CD14-positive monocyte (primary cell): ENCODE measurements around the gene CDH4. TPM values are rescaled to one million over a fixed set of nuclear protein-coding genes. Genes with fewer than 3 reads are reported as not detected.

Experiments used
- DNase-seq, 3 donors: peaks; one replicate each; pipeline ENCODE4 v3.0.0-alpha.2; 2011 to 2022
- H2AFZ ChIP-seq: 2 replicates; pipeline ENCODE4 v1.6.0; 2012; ENCODE audit warnings: mild to moderate bottlenecking, low read depth, low read length, inconsistent platforms; ENCODE audit not compliant: insufficient read depth, poor library complexity, severe bottlenecking
- H3K27ac ChIP-seq, 2 donors: 1 replicate in 1 of 2; 2 replicates in 1 of 2; pipeline ENCODE4 v1.5.1; 2012 to 2013; ENCODE audit warnings: low read length in 2 of 2, control low read depth in 1 of 2, inconsistent platforms in 1 of 2, low read depth in 1 of 2, mild to moderate bottlenecking in 1 of 2
- H3K27me3 ChIP-seq, 2 donors: one replicate each; pipeline versions ENCODE4 v1.6.0 to v1.6.1; 2011 to 2013; ENCODE audit warnings: low read length in 2 of 2; ENCODE audit not compliant: control insufficient read depth in 2 of 2, insufficient read depth in 2 of 2
- H3K36me3 ChIP-seq, 2 donors: replicated peaks in 1 of 2; 1 replicate in 1 of 2; 2 replicates in 1 of 2; pipeline versions ENCODE4 v1.5.1 to v1.6.1; 2012 to 2013; ENCODE audit warnings: low read length in 2 of 2, control low read depth in 1 of 2, inconsistent platforms in 1 of 2, mild to moderate bottlenecking in 1 of 2; ENCODE audit not compliant: insufficient read depth in 2 of 2, control insufficient read depth in 1 of 2
- H3K4me1 ChIP-seq, 2 donors: 1 replicate in 1 of 2; 2 replicates in 1 of 2; pipeline versions ENCODE4 v1.5.1 to v1.6.1; 2012 to 2013; ENCODE audit warnings: low read length in 2 of 2, control low read depth in 1 of 2, inconsistent platforms in 1 of 2, mild to moderate bottlenecking in 1 of 2, moderate library complexity in 1 of 2; ENCODE audit not compliant: insufficient read depth in 2 of 2, control insufficient read depth in 1 of 2
- H3K4me2 ChIP-seq: replicated peaks from 2 replicates; pipeline ENCODE3; 2012; ENCODE audit warnings: low read length, moderate library complexity, mild to moderate bottlenecking; ENCODE audit not compliant: poor library complexity, severe bottlenecking; ENCODE audit errors: extremely low read depth
- H3K4me3 ChIP-seq, 3 experiments: fragments of 200-600 bp in 1 of 3; sonication (generic) in 1 of 3; replicated peaks in 1 of 3; 1 replicate in 2 of 3; 2 replicates in 1 of 3; pipeline ENCODE4 v1.5.1; 2011 to 2013; ENCODE audit warnings: low read length in 3 of 3, mild to moderate bottlenecking in 3 of 3, control low read depth in 2 of 3, low read depth in 2 of 3, inconsistent platforms in 1 of 3, moderate library complexity in 1 of 3
- H3K79me2 ChIP-seq: 2 replicates; pipeline ENCODE4 v1.6.0; 2012; ENCODE audit warnings: mild to moderate bottlenecking, control low read depth, inconsistent platforms, low read length, moderate library complexity; ENCODE audit not compliant: insufficient read depth
- H3K9ac ChIP-seq: 2 replicates; pipeline ENCODE4 v1.6.0; 2017; ENCODE audit warnings: low read length, mild to moderate bottlenecking; ENCODE audit not compliant: insufficient read depth, poor library complexity, severe bottlenecking
- H3K9me3 ChIP-seq, 2 donors: replicated peaks in 1 of 2; 1 replicate in 1 of 2; 2 replicates in 1 of 2; pipeline versions ENCODE4 v1.5.1 to v1.6.1; 2012 to 2013; ENCODE audit warnings: low read length in 2 of 2, control low read depth in 1 of 2; ENCODE audit not compliant: control insufficient read depth in 1 of 2, insufficient read depth in 1 of 2
- H4K20me1 ChIP-seq: 2 replicates; pipeline ENCODE4 v1.6.0; 2012; ENCODE audit warnings: mild to moderate bottlenecking, low read length, control low read depth, moderate library complexity; ENCODE audit not compliant: insufficient read depth
- H3K27ac Mint-ChIP-seq, 7 donors: one replicate each; pipeline ENCODE4 v1.8.0; 2020; ENCODE audit warnings: mild to moderate bottlenecking in 7 of 7, mixed read lengths in 7 of 7, moderate library complexity in 6 of 7, inconsistent platforms in 2 of 7
- H3K27me3 Mint-ChIP-seq, 3 donors: one replicate each; pipeline ENCODE4 v1.8.0; 2021 to 2022; ENCODE audit warnings: low read depth in 3 of 3, mild to moderate bottlenecking in 3 of 3, mixed read lengths in 3 of 3, moderate library complexity in 3 of 3, inconsistent platforms in 1 of 3
- H3K36me3 Mint-ChIP-seq, 2 donors: one replicate each; pipeline ENCODE4 v1.8.0; 2020; ENCODE audit warnings: mixed read lengths in 2 of 2, inconsistent platforms in 1 of 2, mild to moderate bottlenecking in 1 of 2
- H3K4me1 Mint-ChIP-seq: one replicate; pipeline ENCODE4 v1.8.0; 2020; ENCODE audit warnings: mild to moderate bottlenecking, mixed read lengths
- H3K4me3 Mint-ChIP-seq, 2 donors: one replicate each; pipeline ENCODE4 v1.8.0; 2020; ENCODE audit warnings: mild to moderate bottlenecking in 2 of 2, mixed read lengths in 2 of 2, moderate library complexity in 1 of 2
- H3K9me3 Mint-ChIP-seq, 7 donors: one replicate each; pipeline ENCODE4 v1.8.0; 2020 to 2022; ENCODE audit warnings: mixed read lengths in 7 of 7, mild to moderate bottlenecking in 6 of 7, moderate library complexity in 6 of 7, inconsistent platforms in 2 of 7
- WGBS: methylation state at CpG from one replicate; pipeline ENCODE4 v1.1.5; 2013; ENCODE audit warnings: missing lambda C conversion rate; ENCODE audit not compliant: insufficient coverage; 5-methylcytosine and 5-hydroxymethylcytosine counted together
- intact Hi-C, 2 donors: fragments of 100-400 bp; cut with micrococcal nuclease; formaldehyde crosslinking; loops; one replicate each; pipeline versions ENCODE4 v1.15.0 to v1.15.1; 2023
- polyA plus RNA-seq, 3 donors: library from polyadenylated mRNA; depleted of rRNA in 1 of 3; unstranded in 2 of 3; stranded (reverse) in 1 of 3; fragments of 300-500 nt in 2 of 3; fragments of >200 nt in 1 of 3; fragmentation: Illumina TruSeq in 2 of 3; gene quantifications; 1 replicate in 2 of 3; 2 replicates in 1 of 3; pipeline ENCODE4 v1.2.3, GENCODE V29; 2012 to 2021
- TF ChIP-seq, protein P1 (sequence below): fragments of 200-600 bp; IDR thresholded peaks from one replicate; pipeline ENCODE4 v1.8.0; 2022; ENCODE audit warnings: antibody characterized with exemption, mild to moderate bottlenecking

The CDH4 gene
- polyA plus RNA-seq, 3 donors: not detected

DNA sequence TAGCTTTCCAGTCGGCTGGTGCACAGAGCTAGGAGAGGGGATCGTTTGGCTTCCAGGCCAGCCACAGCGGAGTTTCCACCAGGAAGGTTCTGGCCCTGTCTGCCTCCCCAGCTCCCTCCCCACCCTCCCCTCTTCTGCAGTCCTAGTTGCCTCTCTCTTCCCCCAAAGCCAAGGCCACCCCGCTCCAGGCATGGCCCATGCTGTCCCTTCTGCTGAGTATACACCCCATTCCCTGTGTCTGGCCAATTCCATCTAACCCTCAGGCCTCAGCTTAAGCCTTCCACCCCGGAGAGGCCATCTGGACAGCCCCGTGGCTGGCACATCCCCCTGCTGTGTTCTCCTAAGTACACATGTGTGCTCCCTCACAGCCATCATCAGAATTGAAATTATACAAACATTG is 167.4 kb downstream of the CDH4 start:
- Histone ChIP-seq H3K79me2 (no peaks in the 10 kb centered on the region), H3K27ac (no peak overlapping the region), H3K9ac (no peak overlapping the region), H2AFZ (no peak overlapping the region), H4K20me1 (no peaks in the 10 kb centered on the region), H3K36me3 (no peaks in the 10 kb centered on the region), H3K9me3 (peaks cover 41 to 93% of the 10 kb centered on the region in 2 donors), H3K4me3 (no peak overlapping the region), H3K4me2 (no peak overlapping the region), H3K4me1 (no peaks in the 10 kb centered on the region), H3K27me3 (no peaks in the 10 kb centered on the region)
- no peak overlapping the region for H3K27ac Mint-ChIP-seq
- peaks cover 0 to 2% (median 0%) of the 10 kb centered on the region in 3 donors for H3K27me3 Mint-ChIP-seq
- H3K36me3 Mint-ChIP-seq: no peaks in the 10 kb centered on the region
- WGBS: 79% methylated on average over 5 of the region's 6 CpGs
- H3K4me1 Mint-ChIP-seq: no peaks in the 10 kb centered on the region
- intact Hi-C loops: no loop called here
- TF ChIP-seq, protein P1, sequence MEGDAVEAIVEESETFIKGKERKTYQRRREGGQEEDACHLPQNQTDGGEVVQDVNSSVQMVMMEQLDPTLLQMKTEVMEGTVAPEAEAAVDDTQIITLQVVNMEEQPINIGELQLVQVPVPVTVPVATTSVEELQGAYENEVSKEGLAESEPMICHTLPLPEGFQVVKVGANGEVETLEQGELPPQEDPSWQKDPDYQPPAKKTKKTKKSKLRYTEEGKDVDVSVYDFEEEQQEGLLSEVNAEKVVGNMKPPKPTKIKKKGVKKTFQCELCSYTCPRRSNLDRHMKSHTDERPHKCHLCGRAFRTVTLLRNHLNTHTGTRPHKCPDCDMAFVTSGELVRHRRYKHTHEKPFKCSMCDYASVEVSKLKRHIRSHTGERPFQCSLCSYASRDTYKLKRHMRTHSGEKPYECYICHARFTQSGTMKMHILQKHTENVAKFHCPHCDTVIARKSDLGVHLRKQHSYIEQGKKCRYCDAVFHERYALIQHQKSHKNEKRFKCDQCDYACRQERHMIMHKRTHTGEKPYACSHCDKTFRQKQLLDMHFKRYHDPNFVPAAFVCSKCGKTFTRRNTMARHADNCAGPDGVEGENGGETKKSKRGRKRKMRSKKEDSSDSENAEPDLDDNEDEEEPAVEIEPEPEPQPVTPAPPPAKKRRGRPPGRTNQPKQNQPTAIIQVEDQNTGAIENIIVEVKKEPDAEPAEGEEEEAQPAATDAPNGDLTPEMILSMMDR: no peak
- DNase-seq: no peak
- peaks cover 9 to 54% (median 36%) of the 10 kb centered on the region in 7 donors for H3K9me3 Mint-ChIP-seq
- no peak overlapping the region for H3K4me3 Mint-ChIP-seq

DNA sequence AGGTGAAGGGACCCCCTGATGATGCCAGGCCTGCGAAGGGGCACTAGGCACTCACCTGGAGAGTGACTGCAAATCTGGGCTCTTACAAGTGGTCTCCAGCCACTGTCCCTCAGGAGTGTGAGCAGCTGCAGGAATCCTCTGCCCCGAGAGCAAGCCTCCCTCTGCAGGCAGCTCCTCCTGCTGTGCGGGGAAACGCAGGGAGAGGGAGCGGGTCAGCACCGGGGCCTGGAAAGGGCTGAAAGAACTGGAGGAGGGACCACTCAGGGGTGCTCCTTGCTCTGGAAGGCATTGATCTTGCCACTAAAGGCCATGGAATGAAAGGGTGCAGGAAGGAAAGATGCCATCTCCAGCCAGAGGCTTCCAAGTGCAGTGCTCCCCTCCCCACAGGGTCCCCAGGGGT is 168.0 kb downstream of the CDH4 start:
- 86% methylated on average over 6 of the region's 6 CpGs for WGBS

More for the DNA sequence above, 168.0 kb downstream of the CDH4 start:
- no peaks in the 10 kb centered on the region for H3K4me1 Mint-ChIP-seq
- Histone ChIP-seq H3K27me3 (no peaks in the 10 kb centered on the region), H4K20me1 (no peaks in the 10 kb centered on the region), H3K9me3 (peaks cover 41 to 93% of the 10 kb centered on the region in 2 donors), H3K4me2 (no peak overlapping the region), H3K4me3 (no peak overlapping the region), H3K9ac (no peak overlapping the region), H3K36me3 (no peaks in the 10 kb centered on the region), H3K27ac (no peak overlapping the region), H3K79me2 (no peaks in the 10 kb centered on the region), H3K4me1 (no peaks in the 10 kb centered on the region), H2AFZ (no peak overlapping the region)
- intact Hi-C loops: no loop called here
- peaks cover 10 to 51% (median 32%) of the 10 kb centered on the region in 7 donors for H3K9me3 Mint-ChIP-seq
- no peak overlapping the region for H3K4me3 Mint-ChIP-seq
- peaks cover 0 to 2% (median 0%) of the 10 kb centered on the region in 3 donors for H3K27me3 Mint-ChIP-seq
- H3K27ac Mint-ChIP-seq: no peak overlapping the region
- TF ChIP-seq, protein P1: no peak
- no peak for DNase-seq
- H3K36me3 Mint-ChIP-seq: no peaks in the 10 kb centered on the region
